Activated naive CD8-positive, alpha-beta T cell (primary cell): Measurements from ENCODE around the gene COG8.

ENCODE experiments used
- H3K27ac Mint-ChIP-seq: one replicate; pipeline ENCODE4 v1.8.0; 2021; ENCODE audit warnings: mixed read lengths
- H3K27me3 Mint-ChIP-seq: one replicate; pipeline ENCODE4 v1.8.0; 2021; ENCODE audit warnings: mixed read lengths
- H3K36me3 Mint-ChIP-seq: one replicate; pipeline ENCODE4 v1.8.0; 2021; ENCODE audit warnings: mixed read lengths
- H3K4me1 Mint-ChIP-seq: one replicate; pipeline ENCODE4 v1.8.0; 2021; ENCODE audit warnings: low read depth, mixed read lengths
- H3K4me3 Mint-ChIP-seq: one replicate; pipeline ENCODE4 v1.8.0; 2021; ENCODE audit warnings: mild to moderate bottlenecking, mixed read lengths
- H3K9me3 Mint-ChIP-seq: one replicate; pipeline ENCODE4 v1.8.0; 2021; ENCODE audit warnings: low read depth, mixed read lengths

Gene COG8, protein sequence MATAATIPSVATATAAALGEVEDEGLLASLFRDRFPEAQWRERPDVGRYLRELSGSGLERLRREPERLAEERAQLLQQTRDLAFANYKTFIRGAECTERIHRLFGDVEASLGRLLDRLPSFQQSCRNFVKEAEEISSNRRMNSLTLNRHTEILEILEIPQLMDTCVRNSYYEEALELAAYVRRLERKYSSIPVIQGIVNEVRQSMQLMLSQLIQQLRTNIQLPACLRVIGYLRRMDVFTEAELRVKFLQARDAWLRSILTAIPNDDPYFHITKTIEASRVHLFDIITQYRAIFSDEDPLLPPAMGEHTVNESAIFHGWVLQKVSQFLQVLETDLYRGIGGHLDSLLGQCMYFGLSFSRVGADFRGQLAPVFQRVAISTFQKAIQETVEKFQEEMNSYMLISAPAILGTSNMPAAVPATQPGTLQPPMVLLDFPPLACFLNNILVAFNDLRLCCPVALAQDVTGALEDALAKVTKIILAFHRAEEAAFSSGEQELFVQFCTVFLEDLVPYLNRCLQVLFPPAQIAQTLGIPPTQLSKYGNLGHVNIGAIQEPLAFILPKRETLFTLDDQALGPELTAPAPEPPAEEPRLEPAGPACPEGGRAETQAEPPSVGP

DNA sequence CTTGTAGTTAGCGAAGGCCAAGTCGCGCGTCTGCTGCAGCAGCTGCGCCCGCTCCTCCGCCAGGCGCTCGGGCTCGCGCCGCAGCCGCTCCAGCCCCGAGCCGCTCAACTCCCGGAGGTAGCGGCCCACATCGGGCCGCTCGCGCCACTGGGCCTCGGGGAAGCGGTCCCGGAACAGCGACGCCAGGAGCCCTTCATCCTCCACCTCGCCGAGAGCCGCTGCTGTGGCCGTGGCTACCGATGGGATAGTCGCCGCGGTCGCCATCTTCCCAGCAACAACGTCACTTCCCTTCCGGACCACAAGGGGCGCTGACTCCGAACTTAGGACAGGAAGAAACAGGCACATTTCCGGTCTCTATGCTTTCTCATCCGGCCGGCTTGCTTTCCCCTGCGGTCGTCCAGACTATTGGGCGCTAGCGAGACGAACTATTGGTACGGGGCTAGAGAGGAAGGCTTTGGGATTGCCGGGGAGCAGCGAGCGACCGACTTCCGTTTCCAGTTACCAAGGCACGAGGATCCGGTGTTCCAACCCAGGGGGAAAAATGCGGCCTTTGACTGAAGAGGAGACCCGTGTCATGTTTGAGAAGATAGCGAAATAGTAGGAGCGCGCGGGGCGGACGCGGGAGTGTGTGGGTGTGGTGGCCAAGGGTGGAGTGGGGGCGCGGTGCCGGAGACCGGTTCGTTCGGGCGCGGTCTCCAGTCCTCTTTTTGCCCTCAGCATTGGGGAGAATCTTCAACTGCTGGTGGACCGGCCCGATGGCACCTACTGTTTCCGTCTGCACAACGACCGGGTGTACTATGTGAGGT is at the start of gene COG8, which contains the start of gene NIP7:
Gene COG8, minus strand, starts transcription at position 276 of the 806 bp plus-strand sequence. Its CDS starts 12 bp downstream, at position 264.
Gene NIP7, plus strand, starts transcription at position 484 of the 806 bp plus-strand sequence. Its CDS starts 58 bp downstream, at position 542.
- peaks cover 19% of the 10 kb centered on the region for H3K36me3 Mint-ChIP-seq
- H3K9me3 Mint-ChIP-seq, result no peaks in the 10 kb centered on the region
- peak within 1 kb of the TSS; percentile 100 for H3K4me3 Mint-ChIP-seq
- H3K4me1 Mint-ChIP-seq, result peaks cover 49% of the 10 kb centered on the region
- peak within 1 kb of the TSS; percentile 100 for H3K27ac Mint-ChIP-seq
- H3K27me3 Mint-ChIP-seq, result no peaks in the 10 kb centered on the region

DNA sequence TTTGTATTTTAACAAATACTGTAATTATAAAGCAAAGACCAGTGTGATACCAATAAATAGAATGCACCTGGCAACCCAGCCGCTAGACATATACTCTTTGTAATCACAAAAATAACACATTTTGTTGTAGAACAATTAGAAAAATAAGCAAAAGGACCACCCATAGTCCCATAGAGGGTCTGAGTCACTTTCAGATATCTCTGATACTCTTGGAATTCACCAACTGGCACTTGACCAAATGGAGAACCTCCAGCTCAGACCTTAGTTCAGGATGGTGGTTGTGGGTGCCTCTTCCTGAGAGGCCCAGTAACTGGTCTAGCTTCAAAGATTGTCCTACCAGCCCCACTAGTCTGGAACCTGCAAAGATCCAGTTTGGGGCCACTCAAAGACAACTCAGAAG is 47.2 kb upstream of the COG8 start:
- no peaks in the 10 kb centered on the region for H3K9me3 Mint-ChIP-seq

DNA sequence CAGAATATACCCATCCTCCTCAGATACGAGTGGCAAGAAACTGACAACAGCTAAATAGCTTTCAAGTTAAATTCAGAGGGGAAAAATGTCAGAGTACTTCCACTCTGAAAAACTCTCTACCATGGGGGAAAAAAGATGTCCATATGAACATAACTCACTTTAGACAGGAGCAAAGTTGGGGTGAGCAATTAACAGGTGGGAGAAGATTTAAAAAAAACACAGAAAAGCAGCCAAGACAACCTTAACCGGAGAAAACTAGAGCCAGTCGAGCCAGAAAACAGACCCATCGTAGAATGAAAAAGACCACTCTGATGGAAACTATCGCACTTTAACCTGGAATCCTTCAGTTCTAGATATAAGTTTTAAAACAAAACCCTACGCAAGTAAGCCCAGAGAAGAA is 45.6 kb upstream of the COG8 start:
- H3K9me3 Mint-ChIP-seq, result no peaks in the 10 kb centered on the region
- peak overlapping the region; percentile 91 for H3K27ac Mint-ChIP-seq
- peak overlapping the region; percentile 92 for H3K4me3 Mint-ChIP-seq
- peaks cover 10% of the 10 kb centered on the region for H3K36me3 Mint-ChIP-seq
- H3K27me3 Mint-ChIP-seq, result no peaks in the 10 kb centered on the region
- peaks cover 33% of the 10 kb centered on the region for H3K4me1 Mint-ChIP-seq

More for the DNA sequence above, 47.2 kb upstream of the COG8 start:
- Mint-ChIP-seq H3K27ac (peak overlapping the region; percentile 88), H3K27me3 (no peaks in the 10 kb centered on the region), H3K36me3 (peaks cover 10% of the 10 kb centered on the region), H3K4me1 (peaks cover 28% of the 10 kb centered on the region), H3K4me3 (peak overlapping the region; percentile 92)

- peaks cover 52% of the 10 kb centered on the region for H3K4me1 Mint-ChIP-seq
- H3K27ac Mint-ChIP-seq, result peak overlapping the region; percentile 74
- peak overlapping the region; percentile 36 for H3K4me3 Mint-ChIP-seq
- peaks cover 10% of the 10 kb centered on the region for H3K36me3 Mint-ChIP-seq
- no peaks in the 10 kb centered on the region for H3K27me3 Mint-ChIP-seq
- no peaks in the 10 kb centered on the region for H3K9me3 Mint-ChIP-seq
Observed at GRCh38 chr16:69382421-69382820, 43.1 kb upstream of the COG8 start.

DNA sequence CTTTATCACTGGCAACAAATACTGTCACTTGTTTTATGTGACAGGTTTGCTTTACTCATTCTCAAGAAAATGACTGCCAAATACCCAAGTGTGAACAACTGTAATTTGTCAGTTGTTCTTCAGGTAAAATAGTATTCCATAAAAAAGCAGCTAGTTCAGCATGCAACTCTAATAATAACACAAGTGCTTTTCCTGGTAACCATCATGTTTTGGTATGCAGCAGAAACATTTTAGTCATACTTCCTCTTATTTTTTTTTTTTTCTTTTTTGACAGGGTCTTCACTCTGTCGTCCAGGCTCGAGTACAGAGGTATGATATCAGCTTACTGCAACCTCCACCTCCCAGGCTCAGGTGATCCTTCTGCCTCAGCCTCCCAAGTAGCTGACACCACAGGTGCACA is 41.9 kb upstream of the COG8 start:
- Mint-ChIP-seq H3K4me1 (peaks cover 52% of the 10 kb centered on the region), H3K4me3 (no peak overlapping the region), H3K27ac (no peak overlapping the region), H3K27me3 (no peaks in the 10 kb centered on the region), H3K9me3 (no peaks in the 10 kb centered on the region), H3K36me3 (peaks cover 10% of the 10 kb centered on the region)

- Mint-ChIP-seq H3K9me3 (no peaks in the 10 kb centered on the region), H3K36me3 (peaks cover 7% of the 10 kb centered on the region), H3K27me3 (no peaks in the 10 kb centered on the region), H3K4me1 (peaks cover 43% of the 10 kb centered on the region), H3K4me3 (no peak overlapping the region), H3K27ac (peak overlapping the region; percentile 72)
Observed at GRCh38 chr16:69378760-69379159, 39.4 kb upstream of the COG8 start.

- Mint-ChIP-seq H3K27me3 (no peaks in the 10 kb centered on the region), H3K27ac (peak overlapping the region; percentile 72), H3K4me1 (peaks cover 40% of the 10 kb centered on the region), H3K4me3 (no peak overlapping the region), H3K9me3 (no peaks in the 10 kb centered on the region), H3K36me3 (peaks cover 6% of the 10 kb centered on the region)
Observed at GRCh38 chr16:69378036-69378435, 38.7 kb upstream of the COG8 start.

- Mint-ChIP-seq H3K9me3 (no peaks in the 10 kb centered on the region), H3K36me3 (no peaks in the 10 kb centered on the region), H3K4me1 (peaks cover 30% of the 10 kb centered on the region), H3K4me3 (no peak overlapping the region), H3K27me3 (no peaks in the 10 kb centered on the region), H3K27ac (peak overlapping the region; percentile 28)
Observed at GRCh38 chr16:69376393-69377059, 37.2 kb upstream of the COG8 start.

GRCh38 chr16:69373019-69373418 is 33.7 kb upstream of the COG8 start:
- Mint-ChIP-seq H3K4me1 (peaks cover 14% of the 10 kb centered on the region), H3K27me3 (no peaks in the 10 kb centered on the region), H3K4me3 (no peak overlapping the region), H3K36me3 (peaks cover 9% of the 10 kb centered on the region), H3K9me3 (no peaks in the 10 kb centered on the region), H3K27ac (no peak overlapping the region)

DNA sequence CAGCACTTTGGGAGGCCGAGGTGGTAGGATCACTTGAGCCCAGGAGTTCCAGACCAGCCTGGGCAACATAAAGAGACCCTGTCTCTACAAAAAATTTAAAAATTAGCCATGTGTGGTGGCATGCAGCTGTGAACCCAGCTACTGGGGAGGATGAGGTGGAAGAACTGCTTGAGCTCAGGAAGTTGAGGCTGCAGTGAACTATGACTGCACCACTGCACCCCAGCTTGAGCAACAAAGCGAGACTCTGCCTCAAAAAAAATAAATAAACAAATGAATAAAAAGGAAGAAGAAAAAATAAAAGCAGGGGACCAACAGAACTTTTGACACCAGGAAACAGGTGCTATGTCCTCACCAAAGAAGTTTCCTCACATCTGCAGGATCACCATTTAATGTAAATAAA is 32.2 kb upstream of the COG8 start:
- H3K4me1 Mint-ChIP-seq, result peaks cover 11% of the 10 kb centered on the region
- no peak overlapping the region for H3K27ac Mint-ChIP-seq
- no peak overlapping the region for H3K4me3 Mint-ChIP-seq
- peaks cover 9% of the 10 kb centered on the region for H3K36me3 Mint-ChIP-seq
- no peaks in the 10 kb centered on the region for H3K27me3 Mint-ChIP-seq
- H3K9me3 Mint-ChIP-seq, result no peaks in the 10 kb centered on the region

DNA sequence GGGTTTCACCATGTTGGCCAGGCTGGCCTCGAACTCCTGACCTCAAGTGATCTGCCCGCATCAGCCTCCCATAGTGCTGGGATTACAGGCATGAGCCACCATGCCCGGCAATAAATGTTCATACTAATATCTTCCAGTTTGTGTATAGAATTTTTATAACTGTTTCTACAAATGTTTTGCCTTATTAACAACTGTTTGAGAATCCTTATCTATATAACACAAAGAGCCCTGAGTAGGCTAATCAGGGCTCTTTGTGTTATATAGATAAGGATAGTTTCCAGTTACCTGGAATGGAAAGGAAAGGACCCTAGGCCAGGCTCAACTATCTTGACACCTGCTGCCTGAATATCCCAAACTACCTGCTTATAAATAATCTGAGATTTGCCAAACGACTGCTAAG is 29.5 kb upstream of the COG8 start:
- peaks cover 12% of the 10 kb centered on the region for H3K36me3 Mint-ChIP-seq
- H3K27me3 Mint-ChIP-seq, result no peaks in the 10 kb centered on the region
- no peaks in the 10 kb centered on the region for H3K9me3 Mint-ChIP-seq
- peaks cover 13% of the 10 kb centered on the region for H3K4me1 Mint-ChIP-seq
- no peak overlapping the region for H3K4me3 Mint-ChIP-seq
- no peak overlapping the region for H3K27ac Mint-ChIP-seq

GRCh38 chr16:69367980-69368379 is 28.6 kb upstream of the COG8 start:
- Mint-ChIP-seq H3K4me3 (no peak overlapping the region), H3K4me1 (peaks cover 10% of the 10 kb centered on the region), H3K9me3 (no peaks in the 10 kb centered on the region), H3K27ac (no peak overlapping the region), H3K36me3 (peaks cover 12% of the 10 kb centered on the region), H3K27me3 (no peaks in the 10 kb centered on the region)

DNA sequence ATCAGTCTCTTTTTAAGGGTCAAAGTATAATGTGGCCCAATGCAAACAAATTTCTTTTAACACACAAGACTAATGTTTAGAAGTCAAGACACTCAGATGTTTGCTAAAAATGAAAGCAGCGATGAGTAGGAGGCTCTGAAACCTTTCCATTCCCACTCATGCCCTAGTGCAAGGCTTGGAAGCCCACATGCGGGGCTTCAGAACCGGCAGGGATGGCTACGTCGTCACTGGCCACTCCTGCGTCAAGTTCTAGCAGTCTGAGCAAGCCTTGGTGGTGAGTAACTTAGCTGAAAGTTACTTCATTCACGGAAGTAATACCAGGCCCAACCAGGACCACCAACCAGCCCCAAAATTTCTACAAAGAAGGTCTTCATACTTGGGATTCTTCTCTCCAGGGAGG is 27.1 kb upstream of the COG8 start:
- no peaks in the 10 kb centered on the region for H3K27me3 Mint-ChIP-seq
- H3K9me3 Mint-ChIP-seq, result no peaks in the 10 kb centered on the region
- H3K4me3 Mint-ChIP-seq, result no peak overlapping the region
- peaks cover 13% of the 10 kb centered on the region for H3K4me1 Mint-ChIP-seq
- peaks cover 14% of the 10 kb centered on the region for H3K36me3 Mint-ChIP-seq
- no peak overlapping the region for H3K27ac Mint-ChIP-seq

GRCh38 chr16:69365901-69366300 is 26.5 kb upstream of the COG8 start:
- Mint-ChIP-seq H3K9me3 (no peaks in the 10 kb centered on the region), H3K27ac (peak overlapping the region; percentile 4), H3K36me3 (peaks cover 15% of the 10 kb centered on the region), H3K4me1 (peaks cover 13% of the 10 kb centered on the region), H3K27me3 (no peaks in the 10 kb centered on the region), H3K4me3 (no peak overlapping the region)
